Effector memory CD8-positive, alpha-beta T cell (primary cell): Measurements from ENCODE around the gene NTN1.
"Not testable (repeated sequence)": the region's sequence is repeated elsewhere in the genome, so short reads cannot be mapped to it uniquely, and the experiment has no call there.

ENCODE experiments used
- ATAC-seq: fragments of 150-1000 bp; cut with Tn5 transposase; replicated peaks from 2 replicates; pipeline ENCODE4 v1.10.0; 2021; ENCODE audit warnings: mild to moderate bottlenecking, moderate library complexity
- DNase-seq, 3 experiments: peaks; one replicate each; pipeline ENCODE4 v3.0.0; 2021
- H3K27ac Mint-ChIP-seq, 2 donors: one replicate each; pipeline ENCODE4 v1.8.0; 2022; ENCODE audit warnings: mild to moderate bottlenecking in 2 of 2, mixed read lengths in 2 of 2, moderate library complexity in 2 of 2
- H3K27me3 Mint-ChIP-seq, 2 donors: one replicate each; pipeline ENCODE4 v1.8.0; 2022; ENCODE audit warnings: mixed read lengths in 2 of 2
- H3K36me3 Mint-ChIP-seq: one replicate; pipeline ENCODE4 v1.8.0; 2022; ENCODE audit warnings: mild to moderate bottlenecking, moderate library complexity, mixed read lengths; ENCODE audit not compliant: insufficient read depth
- H3K4me1 Mint-ChIP-seq, 2 donors: one replicate each; pipeline ENCODE4 v1.8.0; 2022; ENCODE audit warnings: low read depth in 2 of 2, mixed read lengths in 2 of 2
- H3K4me3 Mint-ChIP-seq, 2 donors: one replicate each; pipeline ENCODE4 v1.8.0; 2022; ENCODE audit warnings: mild to moderate bottlenecking in 2 of 2, mixed read lengths in 2 of 2, moderate library complexity in 2 of 2
- H3K9me3 Mint-ChIP-seq, 2 donors: one replicate each; pipeline ENCODE4 v1.8.0; 2022; ENCODE audit warnings: mixed read lengths in 2 of 2

NTN1 gene

DNA sequence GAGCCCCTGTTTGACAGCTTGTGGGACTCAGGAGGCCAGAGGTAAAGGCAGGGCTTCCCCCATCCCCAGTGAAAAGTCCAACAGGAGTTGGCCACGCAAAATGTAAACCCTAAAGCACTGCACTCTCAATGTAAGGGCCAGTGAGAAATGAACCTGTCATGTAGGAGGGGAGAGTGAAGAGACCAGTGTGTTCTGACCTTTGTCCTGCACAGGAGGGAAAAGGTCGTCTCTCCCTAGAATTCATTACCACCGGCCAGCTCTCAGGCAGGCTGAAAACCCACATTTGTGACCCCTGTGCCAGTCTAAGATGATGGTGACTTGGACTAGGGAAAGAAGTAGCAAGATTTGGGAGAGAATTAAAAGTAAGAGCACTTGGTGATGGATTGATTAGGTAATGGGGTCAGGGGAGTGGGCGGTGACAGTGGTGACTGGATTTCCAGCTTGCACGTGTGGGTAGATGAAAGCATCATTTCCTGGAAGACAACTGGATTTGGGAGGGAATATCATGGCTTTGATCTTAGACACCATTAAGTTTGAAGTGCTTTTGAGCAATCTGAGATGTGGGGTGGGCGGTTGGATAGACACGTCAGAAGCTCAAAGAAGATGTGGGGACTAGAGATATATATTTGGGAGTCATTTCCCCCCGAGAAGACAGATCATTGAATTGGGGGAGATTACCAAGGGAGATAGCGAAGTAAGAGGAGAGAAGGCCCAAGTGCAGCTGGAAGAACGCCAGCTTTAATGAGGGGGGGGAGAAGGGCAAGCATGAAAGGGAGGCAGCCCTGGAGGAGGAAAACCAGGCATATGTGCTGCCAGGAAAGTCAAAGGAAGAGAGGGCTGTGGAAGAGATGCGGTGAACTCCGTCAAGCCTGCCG lies 119.5 kb downstream of the NTN1 start:
- DNase-seq (no peak), ATAC-seq (no peak)
- Mint-ChIP-seq H3K27ac (no peak overlapping the region), H3K9me3 (no peaks in the 10 kb centered on the region), H3K4me3 (no peak overlapping the region), H3K4me1 (no peaks in the 10 kb centered on the region), H3K36me3 (no peaks in the 10 kb centered on the region), H3K27me3 (peaks cover 9 to 12% of the 10 kb centered on the region in 2 donors)

DNA sequence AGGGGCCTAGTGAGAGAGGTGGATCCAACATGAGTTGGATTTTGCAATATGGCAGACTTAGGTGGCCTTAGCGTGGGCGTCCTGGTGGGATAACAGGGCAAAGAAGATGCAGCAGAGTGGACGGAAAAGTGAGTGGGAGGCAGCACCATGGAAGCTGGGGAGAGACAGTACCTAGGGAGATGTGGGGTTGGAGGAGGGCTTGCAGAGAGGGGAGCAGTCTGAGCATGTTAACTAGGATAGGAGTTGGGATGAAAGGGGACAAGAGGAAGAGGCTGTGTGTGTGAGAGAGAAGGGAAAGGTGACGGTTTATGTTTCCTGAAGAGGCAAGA lies 120.1 kb downstream of the NTN1 start:
- peaks cover 5 to 13% of the 10 kb centered on the region in 2 donors for H3K27me3 Mint-ChIP-seq
- ATAC-seq: no peak
- H3K9me3 Mint-ChIP-seq: no peaks in the 10 kb centered on the region
- no peak for DNase-seq
- H3K27ac Mint-ChIP-seq: no peak overlapping the region
- H3K4me1 Mint-ChIP-seq: no peaks in the 10 kb centered on the region
- no peak overlapping the region for H3K4me3 Mint-ChIP-seq
- H3K36me3 Mint-ChIP-seq: no peaks in the 10 kb centered on the region

DNA sequence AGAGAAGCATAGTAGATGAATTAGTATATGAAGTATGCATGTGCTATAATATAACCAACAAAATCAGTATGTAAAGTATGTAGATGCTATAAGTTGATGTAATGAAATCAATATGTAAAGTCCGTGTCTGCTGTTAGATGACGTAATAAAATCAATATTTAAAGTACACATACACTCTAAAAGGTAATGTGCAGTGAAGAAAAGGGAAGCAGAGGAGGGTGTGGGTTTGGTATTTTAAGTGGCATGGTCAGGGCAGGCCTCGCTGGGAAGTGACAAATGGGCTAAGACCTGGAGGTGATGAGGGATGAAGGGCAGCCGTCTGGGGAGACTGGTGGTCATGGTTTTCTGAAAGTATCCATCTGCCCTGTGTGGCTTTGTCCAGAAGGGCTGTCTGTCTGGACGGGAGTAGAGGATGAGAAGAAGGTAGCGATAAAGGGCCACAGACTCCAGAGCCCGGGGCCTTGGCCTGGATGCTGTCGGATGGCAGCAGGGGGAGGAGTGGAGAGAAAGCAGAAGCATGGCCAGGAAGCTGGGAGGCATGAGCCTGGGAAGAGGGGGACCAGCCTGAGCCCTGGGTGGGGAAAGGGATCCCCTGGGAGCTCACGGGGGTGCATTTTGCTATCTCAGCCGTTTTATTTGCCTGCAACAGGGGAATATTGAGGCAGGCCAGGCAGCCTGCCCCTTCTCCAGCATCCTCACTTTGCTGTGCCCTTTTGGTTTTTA lies 121.6 kb downstream of the NTN1 start:
- ATAC-seq: no peak
- Mint-ChIP-seq H3K4me3 (no peak overlapping the region), H3K4me1 (no peaks in the 10 kb centered on the region), H3K9me3 (no peaks in the 10 kb centered on the region), H3K27ac (no peak overlapping the region), H3K36me3 (no peaks in the 10 kb centered on the region), H3K27me3 (peaks cover 9 to 25% of the 10 kb centered on the region in 2 donors)
- no peak for DNase-seq

DNA sequence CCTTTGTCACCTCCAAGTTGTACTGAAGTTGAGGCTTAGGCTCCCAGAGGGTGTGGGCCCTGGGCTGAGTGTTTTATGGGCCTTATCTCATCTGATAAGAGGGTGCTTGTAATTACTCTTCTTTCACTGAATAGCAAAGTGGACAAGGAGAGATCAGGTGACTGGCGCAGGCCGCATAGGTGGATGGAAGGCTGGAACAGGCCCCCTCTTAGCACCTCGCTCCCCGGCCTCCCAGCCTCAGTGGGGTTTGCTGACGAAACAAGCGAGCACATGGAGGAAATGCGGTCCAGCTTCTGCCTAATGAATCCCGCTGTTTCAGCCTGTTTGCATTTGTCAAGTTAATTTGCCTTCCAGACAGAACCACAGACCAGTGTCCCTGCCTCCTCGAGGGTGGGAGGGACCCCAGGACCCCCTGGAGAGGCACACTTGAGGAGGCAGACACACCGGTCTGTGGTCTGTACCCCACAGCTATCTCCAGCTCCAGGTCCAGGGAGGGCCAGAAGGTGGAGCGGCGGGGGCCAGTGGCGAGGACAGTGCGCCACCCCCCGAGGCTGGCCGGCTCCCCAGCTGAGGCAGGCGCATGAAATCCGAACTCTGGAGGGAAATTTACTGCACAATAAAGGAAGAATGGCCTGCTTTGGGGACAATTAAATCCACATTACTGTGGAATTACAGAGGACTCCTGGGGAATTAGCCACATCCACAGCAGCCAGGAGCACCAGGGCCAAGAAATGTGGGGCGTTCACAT lies 123.4 kb downstream of the NTN1 start:
- Mint-ChIP-seq H3K27ac (no peak overlapping the region), H3K4me3 (no peak overlapping the region), H3K36me3 (no peaks in the 10 kb centered on the region), H3K4me1 (no peaks in the 10 kb centered on the region), H3K27me3 (peaks cover 21 to 35% of the 10 kb centered on the region in 2 donors), H3K9me3 (no peaks in the 10 kb centered on the region)
- no peak for DNase-seq
- ATAC-seq: no peak

DNA sequence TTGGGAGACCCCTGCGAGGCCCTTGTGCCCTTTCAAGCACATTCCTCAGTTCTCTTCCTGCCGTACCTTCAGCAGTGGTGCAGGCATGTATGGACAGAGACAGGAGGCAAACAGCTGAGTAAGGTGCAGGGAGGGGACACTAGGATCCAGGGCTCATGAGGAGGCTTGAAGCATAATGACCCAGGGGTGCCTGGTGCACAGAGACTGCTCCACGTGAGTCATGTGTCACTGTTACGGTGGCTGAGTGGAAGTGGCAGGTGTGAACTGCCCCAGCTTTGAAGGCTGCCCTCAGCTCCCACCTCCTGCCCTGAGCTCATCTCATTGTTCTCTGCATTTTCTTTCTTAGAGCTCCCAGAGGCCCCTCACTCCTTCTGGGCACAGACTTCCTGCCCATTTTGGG lies 124.8 kb downstream of the NTN1 start:
- peaks cover 31 to 47% of the 10 kb centered on the region in 2 donors for H3K27me3 Mint-ChIP-seq
- no peaks in the 10 kb centered on the region for H3K9me3 Mint-ChIP-seq
- H3K36me3 Mint-ChIP-seq: no peaks in the 10 kb centered on the region
- no peak overlapping the region for H3K4me3 Mint-ChIP-seq
- ATAC-seq (no peak), DNase-seq (no peak)
- H3K27ac Mint-ChIP-seq: no peak overlapping the region
- no peaks in the 10 kb centered on the region for H3K4me1 Mint-ChIP-seq

DNA sequence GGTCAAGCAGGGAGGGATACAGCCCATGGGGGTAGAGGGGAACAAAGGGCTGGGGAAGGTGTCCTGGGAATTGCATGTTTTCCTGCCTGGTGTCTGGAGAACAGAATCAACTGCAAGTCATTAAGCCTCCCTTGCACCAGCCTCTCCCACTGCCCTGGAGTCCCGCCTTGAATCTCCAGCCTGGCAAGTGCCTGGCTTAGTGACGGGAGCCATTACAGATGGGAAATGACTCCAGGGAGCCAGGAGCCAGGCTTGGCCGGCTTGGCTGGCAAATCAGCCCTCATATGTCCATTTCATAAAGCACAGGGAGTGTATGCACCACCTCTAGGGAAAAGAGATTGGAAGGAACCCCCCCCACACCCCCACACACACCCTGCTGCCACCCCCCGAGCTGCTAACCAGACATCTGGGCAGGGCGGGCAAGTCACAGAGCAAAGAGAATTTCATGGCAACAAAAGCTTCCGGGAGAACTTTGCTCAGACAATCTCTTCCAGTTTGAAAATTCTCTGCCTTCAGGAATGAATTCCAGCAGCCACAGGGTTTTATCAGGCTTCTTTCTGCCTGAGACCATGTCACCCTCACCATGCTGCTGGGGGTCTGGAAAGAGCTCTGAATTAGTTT lies 127.7 kb downstream of the NTN1 start:
- DNase-seq: no peak
- H3K27me3 Mint-ChIP-seq: peaks cover 39 to 63% of the 10 kb centered on the region in 2 donors
- no peaks in the 10 kb centered on the region for H3K36me3 Mint-ChIP-seq
- no peaks in the 10 kb centered on the region for H3K9me3 Mint-ChIP-seq
- no peak overlapping the region for H3K27ac Mint-ChIP-seq
- H3K4me3 Mint-ChIP-seq: no peak overlapping the region
- no peak for ATAC-seq
- no peaks in the 10 kb centered on the region for H3K4me1 Mint-ChIP-seq

DNA sequence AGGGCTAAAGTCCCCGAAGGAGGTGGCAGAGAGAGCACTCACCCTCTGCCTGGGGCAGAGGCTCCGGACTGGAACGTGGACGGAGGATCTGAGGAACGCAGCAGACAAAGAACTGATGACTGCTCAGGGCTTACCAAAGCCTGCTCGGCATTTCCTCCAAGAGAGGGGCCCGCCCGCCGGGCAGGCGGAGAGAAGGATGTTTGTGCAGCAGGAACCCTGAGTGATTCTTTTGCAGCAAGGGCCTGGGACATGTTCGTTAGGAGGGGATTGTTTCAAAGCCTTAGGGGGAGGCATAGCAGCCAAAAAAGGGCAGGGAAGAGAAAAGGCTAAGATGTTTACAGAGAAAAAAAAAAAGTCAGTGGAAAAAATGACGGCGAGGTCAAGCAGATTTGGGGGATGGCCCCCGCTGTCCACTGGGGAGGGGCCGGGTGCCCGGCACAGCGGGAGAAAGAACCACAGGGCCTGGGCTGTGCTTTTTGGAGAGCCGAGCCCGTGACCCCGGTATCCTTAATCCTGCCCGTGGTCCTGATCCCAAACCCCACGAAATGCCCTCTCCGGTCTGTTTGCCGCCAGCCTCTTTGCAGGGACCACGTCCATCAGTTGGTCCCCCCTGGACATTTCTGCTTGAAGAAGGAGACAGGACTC lies 129.3 kb downstream of the NTN1 start:
- Mint-ChIP-seq H3K27ac (no peak overlapping the region), H3K9me3 (no peaks in the 10 kb centered on the region)

DNA sequence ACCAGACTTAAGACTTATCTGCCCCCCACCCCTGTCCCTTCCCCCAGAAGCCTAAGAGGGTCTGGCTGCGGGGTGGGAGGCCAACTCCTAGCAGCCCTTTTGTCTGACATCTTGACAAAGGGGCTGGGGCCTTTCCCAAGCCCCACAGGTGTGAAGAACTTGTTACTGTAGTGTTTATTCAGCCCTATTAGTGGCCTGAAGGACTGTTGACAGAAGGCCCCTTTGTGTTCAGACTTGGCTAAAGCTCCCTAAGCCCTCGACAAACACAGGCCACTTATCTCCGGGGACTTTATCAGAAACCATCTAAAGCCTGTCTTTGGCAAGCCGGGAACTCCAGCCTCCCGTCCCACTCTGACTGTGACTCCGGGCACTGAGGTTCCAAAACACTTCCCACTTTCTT lies 129.8 kb downstream of the NTN1 start:
- ATAC-seq (no peak), DNase-seq (no peak)
- Mint-ChIP-seq H3K4me1 (no peaks in the 10 kb centered on the region), H3K27ac (no peak overlapping the region), H3K27me3 (peaks cover 39 to 72% of the 10 kb centered on the region in 2 donors), H3K36me3 (no peaks in the 10 kb centered on the region), H3K9me3 (no peaks in the 10 kb centered on the region), H3K4me3 (no peak overlapping the region)

More for the DNA sequence above, 129.3 kb downstream of the NTN1 start:
- no peak for DNase-seq
- H3K36me3 Mint-ChIP-seq: no peaks in the 10 kb centered on the region
- no peak overlapping the region for H3K4me3 Mint-ChIP-seq
- peaks cover 39 to 70% of the 10 kb centered on the region in 2 donors for H3K27me3 Mint-ChIP-seq
- no peak for ATAC-seq
- no peaks in the 10 kb centered on the region for H3K4me1 Mint-ChIP-seq

DNA sequence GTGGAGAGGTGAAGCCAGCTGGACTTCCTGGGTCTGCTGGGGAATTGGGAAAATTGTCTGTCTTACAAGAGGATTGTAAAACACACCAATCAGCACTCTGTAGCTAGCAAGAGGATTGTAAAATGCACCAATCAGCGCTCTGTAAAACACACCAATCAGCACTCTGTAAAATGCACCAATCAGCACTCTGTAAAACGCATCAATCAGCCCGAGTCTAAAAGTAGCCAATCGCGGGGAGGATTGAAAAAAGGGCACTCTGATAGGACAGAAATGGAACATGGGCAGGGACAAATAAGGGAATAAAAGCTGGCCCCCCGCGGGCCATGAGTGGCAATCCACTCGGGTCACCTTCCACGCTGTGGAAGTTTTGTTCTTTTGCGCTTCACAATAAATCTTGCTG lies 130.4 kb downstream of the NTN1 start:
- not testable (repeated sequence) for H3K4me1 Mint-ChIP-seq, DNase-seq, ATAC-seq, H3K4me3 Mint-ChIP-seq, H3K27ac Mint-ChIP-seq, H3K9me3 Mint-ChIP-seq, H3K36me3 Mint-ChIP-seq
- peaks cover 43 to 68% of the 10 kb centered on the region in 2 donors for H3K27me3 Mint-ChIP-seq

DNA sequence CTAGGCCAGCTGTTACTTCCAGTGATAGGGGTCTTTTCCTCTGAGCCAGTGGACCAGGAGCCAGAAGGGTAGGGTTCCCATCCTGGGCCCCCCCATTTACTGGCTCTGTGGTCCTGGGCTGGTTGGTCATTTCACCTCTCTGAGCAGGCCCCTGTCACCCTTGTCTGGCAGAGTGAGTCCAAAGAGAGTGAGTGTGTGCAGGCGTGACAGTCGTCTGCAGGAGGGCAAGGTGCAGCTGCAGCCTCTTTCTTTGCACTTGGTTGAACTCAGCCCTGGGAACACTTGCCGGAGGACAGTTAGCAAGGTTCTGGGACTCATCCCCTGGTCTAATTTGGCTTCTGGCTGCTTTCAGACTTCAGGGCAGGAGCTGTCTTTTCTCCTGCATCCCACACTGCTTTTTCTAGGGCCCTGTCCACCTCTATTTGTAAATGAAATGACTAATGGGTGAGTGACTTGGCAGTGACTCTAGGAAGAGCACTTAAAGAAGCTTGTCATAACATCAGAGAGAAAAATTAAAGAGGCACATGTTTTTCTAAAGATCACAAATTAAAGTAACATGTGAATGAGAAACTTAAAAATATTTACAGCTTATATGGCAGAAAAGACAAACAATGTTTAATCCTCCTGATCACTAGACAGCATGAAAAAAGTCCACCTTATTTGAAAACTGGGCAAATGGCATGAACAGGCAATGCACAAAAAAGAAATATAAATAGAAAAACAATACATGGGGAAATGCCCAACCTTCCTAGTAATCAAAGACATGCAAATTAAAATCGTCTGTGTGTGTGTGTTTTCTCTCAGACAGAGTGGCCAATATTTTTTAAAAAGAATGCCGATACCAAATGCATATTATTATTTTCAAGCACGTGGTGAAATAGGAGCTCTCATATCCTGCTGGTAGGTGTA lies 137.5 kb downstream of the NTN1 start:
- H3K4me1 Mint-ChIP-seq: no peaks in the 10 kb centered on the region
- H3K9me3 Mint-ChIP-seq: no peaks in the 10 kb centered on the region
- H3K27me3 Mint-ChIP-seq: peaks cover 36 to 64% of the 10 kb centered on the region in 2 donors
- ATAC-seq: no peak
- H3K36me3 Mint-ChIP-seq: no peaks in the 10 kb centered on the region
- H3K4me3 Mint-ChIP-seq: no peak overlapping the region
- DNase-seq: no peak
- no peak overlapping the region for H3K27ac Mint-ChIP-seq

DNA sequence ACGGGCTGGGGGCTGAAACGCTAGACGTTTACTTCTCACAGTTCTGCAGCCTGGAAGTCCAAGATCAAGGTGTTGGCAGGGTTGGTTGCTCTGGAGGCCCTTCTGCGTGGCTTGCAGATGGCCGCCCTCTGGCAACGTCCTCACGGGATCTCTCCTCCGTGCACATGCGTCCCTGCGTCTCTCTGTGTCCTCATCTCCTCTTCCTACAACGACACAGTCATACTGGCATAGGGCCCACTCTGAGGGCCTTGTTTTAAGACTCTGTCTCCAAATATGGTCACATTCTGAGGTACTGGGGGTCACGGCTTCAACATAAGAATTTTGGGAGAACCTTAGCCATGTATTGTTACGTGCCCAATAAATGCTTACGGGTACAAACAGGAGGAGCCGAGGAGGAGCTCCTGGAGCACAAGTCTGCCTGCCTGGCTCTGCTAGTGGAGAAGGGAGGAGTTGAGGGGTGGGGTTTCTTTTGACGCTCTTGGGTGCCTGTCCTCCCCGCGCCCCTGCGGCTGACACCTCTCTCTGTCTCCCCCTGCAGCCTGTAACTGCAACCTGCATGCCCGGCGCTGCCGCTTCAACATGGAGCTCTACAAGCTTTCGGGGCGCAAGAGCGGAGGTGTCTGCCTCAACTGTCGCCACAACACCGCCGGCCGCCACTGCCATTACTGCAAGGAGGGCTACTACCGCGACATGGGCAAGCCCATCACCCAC lies 141.1 kb downstream of the NTN1 start:
- H3K36me3 Mint-ChIP-seq: no peaks in the 10 kb centered on the region
- H3K9me3 Mint-ChIP-seq: no peaks in the 10 kb centered on the region
- no peaks in the 10 kb centered on the region for H3K4me1 Mint-ChIP-seq
- no peak overlapping the region for H3K4me3 Mint-ChIP-seq
- peaks cover 27 to 47% of the 10 kb centered on the region in 2 donors for H3K27me3 Mint-ChIP-seq
- no peak for DNase-seq
- H3K27ac Mint-ChIP-seq: no peak overlapping the region
- no peak for ATAC-seq

DNA sequence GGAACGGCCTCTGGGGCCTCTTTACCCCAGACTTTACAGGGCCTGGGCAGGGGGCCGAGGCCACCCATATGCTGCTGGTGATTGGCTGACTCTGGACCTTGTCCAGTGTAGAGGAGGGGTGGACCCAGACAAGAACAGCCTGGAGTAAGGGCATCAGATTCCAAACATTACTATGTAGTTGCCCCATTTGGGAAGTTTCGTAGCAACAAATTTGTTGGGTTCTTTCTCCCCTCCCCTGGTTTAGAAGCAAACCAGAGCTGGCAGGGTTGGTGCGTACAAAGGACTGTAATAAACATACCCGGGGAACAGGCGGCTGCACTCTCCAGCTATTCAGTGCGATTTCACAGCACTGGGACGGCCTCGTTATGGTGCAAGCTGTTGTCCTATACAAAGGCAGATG lies 145.5 kb downstream of the NTN1 start:
- ATAC-seq (no peak), DNase-seq (no peak)
- no peaks in the 10 kb centered on the region for H3K36me3 Mint-ChIP-seq
- H3K9me3 Mint-ChIP-seq: no peaks in the 10 kb centered on the region
- peaks cover 4 to 61% of the 10 kb centered on the region in 2 donors for H3K27me3 Mint-ChIP-seq
- H3K27ac Mint-ChIP-seq: no peak overlapping the region
- peaks cover 0 to 2% of the 10 kb centered on the region in 2 donors for H3K4me1 Mint-ChIP-seq
- no peak overlapping the region for H3K4me3 Mint-ChIP-seq
